NT2/D1 (cell line): ENCODE results near the gene RERE.

ENCODE experiments used
- SUZ12 ChIP-seq: IDR thresholded peaks from 2 replicates; pipeline ENCODE4 v1.6.1; 2011; ENCODE audit not compliant: insufficient read length, insufficient read depth; ENCODE audit errors: extremely low read depth
- YY1 ChIP-seq: IDR thresholded peaks from 2 replicates; pipeline ENCODE4 v1.6.1; 2011; ENCODE audit not compliant: insufficient read length, insufficient read depth
- ZNF274 ChIP-seq: IDR thresholded peaks from 2 replicates; pipeline ENCODE4 v1.6.1; 2011; ENCODE audit warnings: mild to moderate bottlenecking, low read depth, low read length

DNA sequence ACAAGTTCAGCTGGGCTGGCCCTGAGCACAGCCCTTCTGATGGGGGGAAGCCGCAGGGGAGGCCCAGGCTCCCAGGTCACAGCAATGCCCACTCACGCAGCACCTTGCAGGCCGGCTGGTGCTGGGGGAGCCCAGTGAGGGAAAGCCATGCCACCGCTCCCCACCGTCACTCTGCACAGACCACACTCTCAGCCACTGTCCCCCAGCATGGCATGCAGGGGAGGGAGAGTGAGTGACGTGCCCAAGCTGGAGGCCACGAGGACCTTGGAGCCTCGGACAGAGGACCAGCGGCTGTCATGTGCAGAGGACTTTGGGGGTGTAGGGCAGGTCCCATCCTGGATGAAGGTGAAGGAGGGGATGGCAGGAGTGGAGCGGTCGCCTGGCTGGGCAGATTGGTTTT, 474.4 kb downstream of the RERE start:
- TF ChIP-seq ZNF274, result no peak
- no peak for TF ChIP-seq YY1
- TF ChIP-seq SUZ12, result no peak
